KOPT-K1 (cell line): ENCODE measurements around the gene KLF16.

Source experiments
- H3K27ac ChIP-seq: fragments of 200-600 bp; sonication (generic); 2 replicates; pipeline ENCODE4 v1.5.1; 2016; ENCODE audit warnings: antibody characterized with exemption, mild to moderate bottlenecking, low read depth, low read length; ENCODE audit not compliant: poor library complexity, severe bottlenecking
- H3K36me3 ChIP-seq: fragments of 200-600 bp; sonication (generic); 2 replicates; pipeline ENCODE4 v1.5.1; 2017; ENCODE audit warnings: antibody characterized with exemption, mild to moderate bottlenecking, low read length, moderate library complexity; ENCODE audit not compliant: insufficient read depth
- H3K9me3 ChIP-seq: fragments of 200-600 bp; sonication (generic); 2 replicates; pipeline ENCODE4 v1.5.1; 2017; ENCODE audit warnings: antibody characterized with exemption, low read length, mild to moderate bottlenecking; ENCODE audit not compliant: insufficient read depth, poor library complexity, severe bottlenecking

The KLF16 gene

GRCh38 chr19:1856698-1857603 is 6.4 kb downstream of the KLF16 start:
- Histone ChIP-seq H3K27ac (peak overlapping the region; percentile 89), H3K36me3 (0 out of 2 replicates have a peak, but pooled peaks cover 3% of the 10 kb centered on the region), H3K9me3 (no peaks in the 10 kb centered on the region)

GRCh38 chr19:1856345-1856697 is 7.1 kb downstream of the KLF16 start:
- Histone ChIP-seq H3K9me3 (no peaks in the 10 kb centered on the region), H3K36me3 (0 out of 2 replicates have a peak, but pooled peaks cover 3% of the 10 kb centered on the region), H3K27ac (peak overlapping the region; percentile 89)

- no peaks in the 10 kb centered on the region for H3K9me3 ChIP-seq
- peak overlapping the region; percentile 89 for H3K27ac ChIP-seq
- H3K36me3 ChIP-seq = 0 out of 2 replicates have a peak, but pooled peaks cover 3% of the 10 kb centered on the region
Observed at GRCh38 chr19:1855828-1856255, 7.5 kb downstream of the KLF16 start.

GRCh38 chr19:1855040-1855827 is 8.1 kb downstream of the KLF16 start:
- H3K27ac ChIP-seq = peak overlapping the region; percentile 89

DNA sequence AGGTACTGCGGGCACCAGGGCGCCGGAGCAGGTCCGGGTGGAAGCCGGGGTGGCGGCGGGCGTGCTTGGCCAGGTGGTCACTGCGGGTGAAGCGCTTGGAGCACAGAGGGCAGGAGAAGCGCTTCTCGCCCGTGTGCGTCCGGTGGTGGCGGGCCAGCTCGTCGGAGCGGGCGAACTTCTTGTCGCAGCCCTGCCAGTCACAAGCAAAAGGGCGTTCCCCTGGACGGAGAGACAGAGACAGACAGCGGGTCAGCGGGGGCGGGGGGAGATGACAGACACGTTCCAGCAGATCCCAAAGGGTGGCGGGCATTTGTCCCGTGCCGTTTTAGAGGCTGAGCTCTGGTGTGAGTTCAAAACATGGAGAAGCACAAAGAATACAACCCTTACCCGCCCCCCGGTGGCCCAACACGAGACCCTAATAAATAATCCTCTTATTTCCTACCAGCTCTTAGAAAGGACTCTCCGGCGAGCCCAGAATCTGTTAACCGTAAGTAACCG is 8.8 kb downstream of the KLF16 start:
- Histone ChIP-seq H3K36me3 (0 out of 2 replicates have a peak, but pooled peaks cover 3% of the 10 kb centered on the region), H3K9me3 (no peaks in the 10 kb centered on the region), H3K27ac (peak overlapping the region; percentile 89)

More at GRCh38 chr19:1855040-1855827, 8.1 kb downstream of the KLF16 start:
- Histone ChIP-seq H3K36me3 (0 out of 2 replicates have a peak, but pooled peaks cover 3% of the 10 kb centered on the region), H3K9me3 (no peaks in the 10 kb centered on the region)

- no peaks in the 10 kb centered on the region for H3K9me3 ChIP-seq
- H3K36me3 ChIP-seq = 0 out of 2 replicates have a peak, but pooled peaks cover 3% of the 10 kb centered on the region
- H3K27ac ChIP-seq = peak overlapping the region; percentile 89
Observed at GRCh38 chr19:1854039-1854541, 9.3 kb downstream of the KLF16 start.

DNA sequence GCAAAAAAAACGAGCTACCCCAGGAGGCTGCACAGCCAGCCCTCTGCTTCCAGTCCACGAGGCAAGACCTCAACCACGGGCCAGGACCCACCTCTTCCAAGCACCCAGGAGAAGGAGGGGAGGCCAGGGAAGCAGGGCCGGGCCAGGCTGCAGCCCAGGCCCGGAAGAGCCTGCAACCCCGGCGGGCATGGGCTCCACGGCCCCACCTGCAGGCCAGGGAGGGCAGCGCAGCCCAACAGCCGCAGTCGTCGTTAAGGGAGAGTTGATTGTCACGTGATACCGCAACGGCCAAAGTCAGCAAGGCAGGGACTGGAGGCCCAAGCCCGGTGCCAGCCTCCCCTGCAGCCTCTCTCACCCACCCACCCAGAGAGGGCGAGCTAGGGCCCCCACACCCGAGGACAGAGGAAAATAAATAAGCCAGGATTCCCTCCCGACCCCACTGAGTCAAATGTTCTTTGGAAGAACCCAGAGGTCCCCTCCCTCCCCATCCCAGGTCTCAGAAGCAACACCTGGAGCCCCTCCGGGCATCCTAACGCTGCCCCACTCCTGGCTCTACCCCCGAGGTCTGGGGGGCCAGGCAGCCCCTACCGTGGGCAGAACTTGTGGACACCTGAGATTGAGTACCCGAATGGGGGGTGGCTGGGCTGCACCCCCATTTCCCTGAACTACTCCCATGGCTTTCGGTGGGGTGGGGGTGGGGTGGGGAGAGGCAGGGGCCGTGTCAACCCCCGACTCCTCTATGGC is 9.9 kb downstream of the KLF16 start:
- H3K9me3 ChIP-seq = no peaks in the 10 kb centered on the region
- 0 out of 2 replicates have a peak, but pooled peaks cover 3% of the 10 kb centered on the region for H3K36me3 ChIP-seq
- H3K27ac ChIP-seq = peak overlapping the region; percentile 89

DNA sequence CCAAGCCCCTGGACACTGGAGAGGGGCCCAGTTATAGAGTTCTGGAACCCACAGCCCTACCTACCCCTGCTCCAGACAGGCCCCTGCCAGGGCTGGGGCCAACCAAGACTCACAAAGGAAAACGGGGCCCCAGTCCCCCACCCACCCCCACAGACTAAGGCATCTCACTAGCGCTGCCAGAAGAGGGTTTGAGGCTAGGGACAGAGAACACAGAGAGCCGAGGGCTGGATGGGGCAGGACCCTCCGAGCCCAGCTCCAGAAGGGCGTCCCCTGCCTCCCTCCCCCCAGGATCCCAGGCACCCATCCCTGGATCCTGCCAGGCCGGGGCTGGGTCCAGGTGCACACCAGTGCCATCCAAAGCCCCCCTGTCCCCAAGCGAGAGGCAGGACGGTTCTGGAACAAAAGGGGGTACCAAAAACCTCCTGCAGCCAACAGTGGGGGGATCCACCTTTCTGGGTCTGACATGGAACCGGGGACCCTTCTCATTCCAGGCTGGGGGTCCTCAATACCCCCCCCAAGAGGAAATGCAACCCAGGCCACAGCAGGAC is 10.7 kb downstream of the KLF16 start:
- peak overlapping the region; percentile 89 for H3K27ac ChIP-seq
- no peaks in the 10 kb centered on the region for H3K9me3 ChIP-seq
- 0 out of 2 replicates have a peak, but pooled peaks cover 3% of the 10 kb centered on the region for H3K36me3 ChIP-seq

GRCh38 chr19:1851654-1852580 is 11.5 kb downstream of the KLF16 start:
- peak overlapping the region; percentile 89 for H3K27ac ChIP-seq
- 0 out of 2 replicates have a peak, but pooled peaks cover 3% of the 10 kb centered on the region for H3K36me3 ChIP-seq
- H3K9me3 ChIP-seq = no peaks in the 10 kb centered on the region

DNA sequence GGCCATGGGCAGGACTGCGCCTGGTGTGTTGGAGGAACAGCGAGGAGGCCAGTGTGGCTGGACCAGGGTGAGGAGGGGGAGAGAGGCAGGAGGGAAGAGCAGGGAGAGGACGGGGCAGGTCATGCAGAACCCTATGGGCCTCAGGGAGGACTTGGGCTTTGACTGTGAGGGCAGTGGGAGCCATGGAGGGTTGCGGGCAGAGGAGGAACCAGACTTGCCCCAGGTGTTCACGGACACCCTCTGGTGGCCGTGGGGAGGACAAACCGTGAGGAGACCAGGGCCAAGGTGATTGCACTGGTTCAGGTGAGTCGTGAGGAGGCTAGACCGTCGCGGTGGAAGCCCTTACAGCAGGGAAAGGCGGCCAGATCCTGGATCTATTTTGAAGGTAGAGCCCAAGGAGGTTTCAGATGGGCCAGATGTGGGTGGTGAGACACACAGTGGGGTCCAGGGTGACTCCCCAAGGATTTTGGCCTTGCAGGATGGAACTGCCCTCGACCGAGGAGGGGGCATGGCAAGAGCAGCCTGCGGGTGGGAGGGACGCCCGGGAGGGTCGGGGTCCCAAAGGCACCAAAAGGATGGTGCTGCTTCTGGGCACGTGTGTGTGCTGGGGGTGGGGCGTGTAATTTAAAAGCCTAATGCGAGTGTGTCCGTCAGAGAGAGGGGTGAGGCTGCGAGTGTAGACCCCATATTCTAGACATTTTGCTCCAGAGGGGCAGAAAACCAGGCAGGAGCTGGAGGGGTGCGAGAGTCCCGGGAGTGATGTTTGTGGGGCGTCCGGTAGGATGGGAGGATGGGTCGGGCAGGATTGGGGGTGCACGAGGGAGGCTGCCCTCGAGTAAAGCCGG is 12.3 kb downstream of the KLF16 start:
- Histone ChIP-seq H3K9me3 (no peaks in the 10 kb centered on the region), H3K36me3 (peaks cover 11% of the 10 kb centered on the region; the same call in 1 of the 2 replicates), H3K27ac (peak overlapping the region; percentile 89)

- Histone ChIP-seq H3K27ac (no peak overlapping the region), H3K9me3 (no peaks in the 10 kb centered on the region), H3K36me3 (peaks cover 22% of the 10 kb centered on the region; the same call in 1 of the 2 replicates)
Observed at GRCh38 chr19:1849886-1850398, 13.4 kb downstream of the KLF16 start.

DNA sequence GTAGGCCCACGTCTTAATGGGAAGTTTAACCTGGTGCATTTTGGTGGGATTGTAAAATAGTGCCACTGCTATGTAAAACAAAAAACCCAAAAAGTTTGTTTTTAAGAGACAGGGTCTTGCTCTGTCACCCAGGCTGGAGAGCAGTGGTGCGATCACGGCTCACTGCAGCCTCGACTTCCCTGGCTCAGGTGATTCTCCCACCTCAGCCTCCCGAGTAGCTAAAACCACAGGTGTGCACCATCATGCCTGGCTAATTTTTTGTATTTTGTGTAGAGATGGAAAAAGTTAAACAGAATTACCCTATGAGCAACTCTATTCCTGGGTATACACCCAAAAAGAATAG is 14.3 kb downstream of the KLF16 start:
- no peaks in the 10 kb centered on the region for H3K9me3 ChIP-seq
- H3K27ac ChIP-seq = peak overlapping the region; percentile 95
- H3K36me3 ChIP-seq = peaks cover 28% of the 10 kb centered on the region
